ENCODE measurements around the gene MRPS2.
"Not testable (repeated sequence)": the region's sequence is repeated elsewhere in the genome, so short reads cannot be mapped to it uniquely, and the experiment has no call there.

Gene MRPS2

DNA sequence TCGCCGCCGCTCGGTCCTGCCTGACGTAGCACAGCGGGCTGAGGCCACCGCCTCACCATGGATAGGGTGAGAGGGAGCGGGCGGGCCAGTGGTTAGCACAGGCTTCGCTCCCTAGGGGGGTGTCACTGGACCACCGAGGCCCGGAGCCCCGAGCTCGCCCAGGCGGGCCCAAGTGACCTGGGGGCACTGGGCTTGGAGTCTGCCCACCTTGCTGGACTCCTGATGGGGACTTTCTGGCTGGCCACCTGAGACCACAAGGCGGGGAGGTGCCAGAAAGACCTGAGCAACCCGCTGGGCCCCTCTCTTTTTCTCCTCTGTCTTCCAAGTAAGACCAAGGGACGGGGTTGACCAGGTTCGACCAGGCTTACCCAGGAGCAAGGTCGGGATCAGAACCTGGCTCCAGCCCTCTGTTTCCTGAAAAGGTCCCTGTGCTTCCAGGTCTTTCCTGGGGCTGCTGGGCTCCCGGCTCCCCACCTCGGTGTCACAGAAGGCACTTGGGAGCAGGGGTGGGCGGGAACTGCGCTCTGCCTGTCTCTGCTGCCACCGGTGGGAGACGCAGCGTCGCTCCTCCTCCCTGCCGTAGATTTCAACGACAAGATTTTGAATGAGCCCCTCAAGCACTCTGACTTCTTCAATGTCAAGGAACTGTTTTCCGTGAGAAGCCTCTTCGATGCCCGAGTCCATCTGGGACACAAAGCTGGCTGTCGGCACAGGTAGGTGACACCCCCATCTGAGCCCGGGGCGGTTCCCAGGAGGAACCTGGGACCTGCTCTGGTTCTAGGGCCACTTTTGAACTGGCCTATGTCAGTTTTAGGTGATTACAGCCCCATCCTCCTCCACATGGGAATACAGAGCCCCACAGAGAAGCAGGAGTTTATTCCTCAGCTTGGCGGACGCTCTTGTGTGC is 1.0 kb downstream of the MRPS2 start:
- no peak for DNase-seq

DNA sequence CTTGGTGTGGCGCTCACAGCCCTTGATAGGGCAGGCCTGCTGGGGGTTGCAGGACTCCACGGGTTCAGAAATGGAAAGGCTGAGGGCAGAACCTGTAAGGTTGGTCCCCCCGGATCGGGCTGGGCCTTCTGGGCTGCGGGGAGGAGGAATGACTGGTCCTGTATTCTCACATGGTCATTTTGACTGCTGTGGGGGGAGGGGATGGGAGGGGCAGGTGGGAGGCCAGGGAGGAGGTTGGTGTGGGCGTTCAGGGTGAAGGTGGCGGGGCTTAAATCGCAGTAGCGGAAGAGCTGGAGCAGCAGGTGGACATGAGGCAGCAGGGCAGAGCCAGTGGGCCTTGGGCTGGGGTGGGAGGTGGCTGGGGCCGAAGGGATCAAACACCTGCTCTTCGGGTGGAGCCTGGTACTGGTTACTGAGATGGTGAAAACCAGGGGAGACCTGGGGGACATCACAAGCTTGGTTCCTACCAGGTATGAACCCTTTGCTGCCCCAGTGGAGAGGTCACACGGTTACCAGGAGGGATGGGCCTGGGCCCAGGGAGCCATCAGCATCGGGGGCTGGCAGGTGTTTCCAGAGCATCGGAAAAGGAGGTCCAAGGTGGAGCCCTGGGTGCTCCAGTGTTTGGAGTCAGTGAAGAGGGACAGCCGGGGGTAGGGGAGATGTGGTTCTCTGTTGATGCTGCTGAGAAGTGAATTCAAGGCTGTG is 1.8 kb downstream of the MRPS2 start:
- DNase-seq, result no peak

DNA sequence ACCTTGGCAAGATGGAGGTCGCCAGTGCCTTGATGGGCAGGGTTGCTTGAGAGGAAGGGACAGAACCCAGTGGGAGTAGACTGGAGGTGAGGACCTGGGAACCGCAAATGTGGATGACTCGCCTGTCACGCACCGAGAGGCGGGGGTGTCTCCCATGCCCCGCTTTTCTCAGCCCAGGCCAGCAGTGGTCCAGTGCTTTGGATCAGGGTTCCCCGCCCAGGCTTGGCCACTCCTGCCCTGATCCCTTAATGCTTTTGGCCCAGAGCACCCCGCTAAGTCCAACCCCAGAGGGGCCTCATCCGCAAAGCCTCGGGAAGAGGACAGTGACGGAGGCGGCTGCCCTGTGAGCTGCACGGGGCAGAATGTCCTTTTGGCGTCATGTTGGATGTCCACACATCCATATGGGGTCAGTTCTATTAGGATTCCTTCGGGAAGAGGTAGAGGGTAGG is 2.4 kb downstream of the MRPS2 start:
- no peak for DNase-seq

DNA sequence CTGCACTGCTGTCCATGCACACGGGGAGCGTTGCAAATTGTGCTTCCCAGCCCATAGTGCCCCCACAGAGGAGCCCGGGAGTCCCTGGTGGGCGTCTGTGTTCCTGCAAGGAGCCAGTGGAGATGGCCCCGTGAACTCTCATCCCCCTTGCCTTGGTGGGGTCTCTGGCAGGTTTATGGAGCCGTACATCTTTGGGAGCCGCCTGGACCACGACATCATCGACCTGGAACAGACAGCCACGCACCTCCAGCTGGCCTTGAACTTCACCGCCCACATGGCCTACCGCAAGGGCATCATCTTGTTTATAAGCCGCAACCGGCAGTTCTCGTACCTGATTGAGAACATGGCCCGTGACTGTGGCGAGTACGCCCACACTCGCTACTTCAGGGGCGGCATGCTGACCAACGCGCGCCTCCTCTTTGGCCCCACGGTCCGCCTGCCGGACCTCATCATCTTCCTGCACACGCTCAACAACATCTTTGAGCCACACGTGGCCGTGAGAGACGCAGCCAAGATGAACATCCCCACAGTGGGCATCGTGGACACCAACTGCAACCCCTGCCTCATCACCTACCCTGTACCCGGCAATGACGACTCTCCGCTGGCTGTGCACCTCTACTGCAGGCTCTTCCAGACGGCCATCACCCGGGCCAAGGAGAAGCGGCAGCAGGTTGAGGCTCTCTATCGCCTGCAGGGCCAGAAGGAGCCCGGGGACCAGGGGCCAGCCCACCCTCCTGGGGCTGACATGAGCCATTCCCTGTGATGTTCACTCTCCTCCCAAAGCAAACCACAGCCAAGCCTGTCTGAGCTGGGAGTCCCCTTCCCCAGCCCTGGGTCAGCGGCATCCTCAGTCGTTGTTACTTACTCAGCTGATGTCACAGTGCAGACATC is 3.1 kb downstream of the MRPS2 start:
- no peak for DNase-seq

DNA sequence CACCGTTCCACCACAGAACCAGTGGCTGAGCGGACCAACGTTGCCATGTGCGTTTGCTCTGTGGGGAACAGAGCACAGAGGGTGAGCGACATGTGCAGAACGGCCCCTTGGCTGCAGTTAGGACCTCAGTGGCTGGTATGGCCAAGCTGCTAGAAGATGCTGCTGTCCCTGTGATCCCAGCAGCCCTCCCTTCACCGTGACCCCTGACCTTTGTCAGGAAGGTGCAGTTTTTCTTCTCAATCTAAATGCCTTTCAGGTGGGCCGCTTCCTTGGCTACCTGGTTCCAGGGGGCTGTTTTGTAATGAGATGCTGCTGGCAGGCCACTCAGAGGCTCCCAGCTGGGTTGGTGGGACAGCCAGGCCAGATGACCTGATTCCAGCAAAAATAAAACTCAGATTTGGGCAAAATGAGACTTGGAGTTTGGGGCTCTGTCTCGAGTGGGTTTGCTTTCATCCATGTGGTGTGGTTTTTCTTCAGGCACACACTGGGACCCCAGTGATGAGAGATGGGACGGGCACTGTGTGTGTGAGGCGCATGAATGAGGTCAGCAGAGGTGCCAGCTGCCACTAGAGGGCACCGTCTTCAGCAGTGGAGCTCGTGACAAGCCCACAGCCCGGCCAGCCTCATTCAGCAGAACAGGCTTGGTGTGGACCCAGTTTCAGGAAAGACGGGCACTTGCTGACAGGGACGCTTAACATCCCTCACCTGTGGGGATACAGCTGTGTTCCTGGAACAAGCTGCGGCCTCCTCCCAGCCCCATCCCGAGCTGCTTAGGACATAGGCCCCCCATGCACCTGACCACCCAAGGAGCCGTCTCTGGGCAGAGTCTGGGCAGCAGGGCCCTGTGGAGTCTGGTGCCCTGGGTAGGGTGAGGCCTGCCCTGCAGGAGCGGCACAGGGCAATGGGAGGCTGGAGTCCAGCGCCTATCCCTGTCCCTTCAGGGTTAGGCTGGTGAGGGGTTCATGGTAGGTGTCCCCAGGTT is 4.1 kb downstream of the MRPS2 start:
- peak; percentile 66 for DNase-seq

DNA sequence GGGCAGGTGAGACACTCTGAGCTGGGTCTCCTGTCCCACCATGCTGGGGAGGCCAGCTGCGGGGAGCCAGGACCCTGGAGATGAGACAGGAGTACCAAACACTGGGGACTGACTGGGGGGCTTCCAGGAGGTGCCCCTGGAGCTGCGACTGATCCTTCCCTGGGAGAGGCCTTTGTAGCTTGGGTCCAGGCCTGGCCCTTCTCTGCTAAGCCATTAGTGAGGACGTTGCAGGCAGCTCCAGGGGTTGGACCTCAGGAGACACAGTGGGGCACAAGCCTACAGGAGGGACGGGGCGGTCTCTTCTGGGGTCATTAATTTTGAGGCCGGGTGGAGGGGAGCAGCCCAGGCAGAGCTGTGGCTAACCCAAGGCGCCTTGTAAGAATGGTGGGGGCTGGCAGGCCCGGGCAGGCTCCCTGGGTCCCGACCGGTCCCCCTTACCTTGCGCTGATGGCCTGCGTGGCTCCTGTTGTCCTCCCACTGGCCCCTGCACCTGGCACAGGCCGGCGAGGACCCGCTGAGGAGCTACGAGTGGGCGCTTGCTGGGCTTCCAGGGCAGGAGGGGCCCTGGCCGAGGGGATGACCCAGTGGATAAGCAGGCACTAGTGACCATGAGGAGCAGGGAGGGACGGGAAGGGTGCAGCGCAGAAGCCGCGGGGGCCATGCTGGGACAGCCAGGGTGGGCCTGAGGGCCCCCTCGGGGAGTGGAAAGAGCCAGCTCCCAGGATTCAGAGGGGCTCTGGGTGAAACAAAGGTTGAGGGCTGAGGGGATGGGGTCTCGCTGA is 5.1 kb downstream of the MRPS2 start:
- DNase-seq, result no peak

DNA sequence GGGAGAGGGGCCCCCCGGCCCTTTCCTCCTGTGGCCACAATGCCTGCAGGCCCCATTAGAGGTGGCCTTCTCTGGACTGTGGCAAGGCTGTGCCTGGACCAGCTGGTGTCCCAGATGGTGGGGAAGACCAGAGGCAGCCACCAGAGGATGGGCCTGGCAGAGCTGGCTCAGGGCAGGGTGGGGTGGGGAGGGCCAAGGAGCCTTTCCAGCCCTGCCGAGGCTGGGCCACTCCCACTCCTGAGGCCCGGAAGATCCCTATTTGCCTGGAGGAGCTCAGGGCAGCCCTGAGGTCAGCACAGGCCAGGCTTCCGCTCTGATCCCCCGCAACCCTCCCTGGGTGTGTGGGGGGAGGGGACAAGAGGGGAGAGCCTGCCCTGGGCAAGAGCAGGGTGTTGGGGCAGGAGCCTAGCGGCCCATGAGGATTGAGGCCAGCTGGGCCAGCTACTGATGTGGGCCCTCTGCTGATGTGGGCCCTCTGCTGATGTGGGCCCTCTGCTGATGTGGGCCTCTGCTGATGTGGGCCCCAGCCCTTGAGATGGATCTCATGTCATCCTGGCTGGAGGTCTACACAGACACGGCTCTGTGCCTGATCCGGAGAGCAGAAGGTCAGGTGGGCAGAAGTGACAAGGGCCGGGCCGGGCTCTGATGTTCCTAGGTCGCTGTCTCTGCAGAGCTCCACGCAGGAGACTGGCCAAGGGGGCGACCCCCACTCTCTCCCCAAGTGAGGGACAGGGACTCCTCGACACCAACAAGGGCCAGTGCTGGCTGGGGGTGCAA is 6.0 kb downstream of the MRPS2 start:
- no peak for DNase-seq

DNA sequence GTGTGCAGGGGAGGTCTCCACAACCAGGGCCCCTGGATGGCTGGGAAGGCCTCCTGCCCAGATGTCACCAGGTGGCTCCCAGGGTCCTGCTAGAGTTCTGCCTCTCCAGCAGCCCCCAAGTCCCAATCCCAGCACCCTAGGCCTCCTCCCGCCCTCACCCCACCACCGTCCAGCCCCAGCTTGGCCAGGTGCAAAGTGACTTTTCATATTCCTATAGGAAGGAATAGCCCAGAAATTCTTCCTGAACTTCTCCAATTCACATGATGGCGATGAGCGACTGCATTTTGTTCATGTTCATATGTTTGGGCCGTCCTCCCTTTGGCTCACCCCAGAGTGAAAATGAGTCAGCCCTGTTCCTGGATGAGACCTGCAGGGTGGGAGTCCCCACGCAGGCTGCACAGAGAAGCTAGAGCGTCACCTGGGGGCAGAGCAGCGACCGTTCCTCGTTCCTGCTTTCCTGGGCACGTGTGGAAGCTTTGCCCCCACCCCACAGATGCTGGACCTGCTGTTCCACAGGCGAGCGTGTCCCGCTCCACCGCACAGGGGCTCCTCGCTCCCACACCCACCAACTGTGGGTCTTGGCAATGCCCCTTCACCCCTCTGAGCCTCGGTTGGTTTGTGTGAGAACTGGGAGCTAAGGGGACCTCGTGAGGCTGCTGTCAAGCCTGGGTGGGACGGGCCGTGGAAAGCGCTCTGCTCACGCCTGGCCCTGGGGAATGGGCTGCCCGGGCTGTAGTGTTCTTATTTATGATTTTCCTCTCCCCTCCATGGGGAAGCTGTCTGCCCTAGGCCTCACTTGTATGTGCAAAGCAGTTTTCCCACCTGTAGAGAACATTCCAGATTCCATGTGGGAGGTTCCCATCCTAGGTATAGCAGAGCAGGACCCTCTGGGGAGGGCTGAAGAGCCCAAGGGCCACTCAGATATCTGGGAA is 6.9 kb downstream of the MRPS2 start:
- no peak for DNase-seq

DNA sequence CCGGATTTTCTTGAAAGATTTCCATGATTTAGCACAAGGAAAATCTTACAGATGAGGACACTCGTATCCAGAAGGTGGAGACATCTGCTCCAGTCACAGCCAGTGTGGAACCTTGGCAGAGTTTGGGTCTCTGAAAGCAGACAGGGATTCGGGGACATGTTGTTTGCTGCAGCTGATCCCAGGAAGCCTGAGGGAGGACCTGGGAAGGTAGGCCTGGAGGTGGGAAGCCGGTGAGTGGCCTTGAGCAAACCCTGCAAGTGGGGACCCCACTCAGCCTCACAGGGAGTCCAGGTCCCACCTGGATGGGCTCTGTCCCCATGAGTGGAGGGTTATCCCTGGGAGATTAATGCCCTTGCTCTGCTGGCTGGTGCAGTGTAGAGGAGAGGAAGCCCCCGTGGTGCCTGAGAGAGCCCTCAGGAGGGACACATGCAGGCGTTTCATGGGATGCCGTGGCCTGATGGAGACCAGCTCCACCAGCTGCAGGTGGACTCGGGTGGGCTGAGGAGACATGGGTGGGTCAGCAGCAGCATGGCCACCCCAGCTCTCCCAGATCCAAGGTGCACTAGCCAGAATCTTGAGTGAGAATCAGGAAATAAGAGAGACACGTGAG is 7.8 kb downstream of the MRPS2 start:
- DNase-seq, result no peak

DNA sequence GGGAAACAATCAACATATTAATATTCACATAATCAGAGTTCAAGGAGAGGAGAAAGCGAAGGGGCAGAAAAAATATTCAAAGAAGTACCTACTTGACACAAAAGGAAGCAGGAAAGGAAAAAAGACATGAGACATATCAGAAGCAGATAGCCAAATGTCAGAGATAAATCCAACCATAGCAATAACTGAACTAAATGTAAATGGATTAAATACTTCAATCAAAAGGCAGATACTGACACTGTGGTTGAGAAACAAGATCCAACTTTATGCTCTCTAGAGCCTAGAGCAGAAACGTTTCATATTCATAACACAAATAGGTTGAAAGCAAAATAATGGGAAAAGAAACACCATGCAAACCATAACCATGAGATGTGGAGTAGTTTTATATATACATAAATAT is 9.0 kb downstream of the MRPS2 start:
- no peak for DNase-seq

DNA sequence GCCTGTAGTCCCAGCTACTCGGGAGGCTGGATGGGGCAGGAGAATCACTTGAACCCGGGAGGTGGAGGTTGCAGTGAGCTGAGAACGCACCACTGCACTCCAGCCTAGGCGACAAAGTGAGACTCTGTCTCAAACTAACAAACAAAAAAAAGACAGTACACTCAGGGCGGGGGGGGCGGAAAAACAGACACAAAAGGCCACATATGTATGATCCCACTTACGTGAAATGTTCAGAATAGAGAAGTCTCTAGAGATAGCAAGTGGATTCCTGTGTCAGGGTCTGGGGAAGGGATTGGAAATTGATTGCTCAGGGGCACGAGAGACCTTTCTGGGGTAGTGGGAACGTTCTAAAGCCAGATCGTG is 11.7 kb downstream of the MRPS2 start:
- DNase-seq, result no peak

DNA sequence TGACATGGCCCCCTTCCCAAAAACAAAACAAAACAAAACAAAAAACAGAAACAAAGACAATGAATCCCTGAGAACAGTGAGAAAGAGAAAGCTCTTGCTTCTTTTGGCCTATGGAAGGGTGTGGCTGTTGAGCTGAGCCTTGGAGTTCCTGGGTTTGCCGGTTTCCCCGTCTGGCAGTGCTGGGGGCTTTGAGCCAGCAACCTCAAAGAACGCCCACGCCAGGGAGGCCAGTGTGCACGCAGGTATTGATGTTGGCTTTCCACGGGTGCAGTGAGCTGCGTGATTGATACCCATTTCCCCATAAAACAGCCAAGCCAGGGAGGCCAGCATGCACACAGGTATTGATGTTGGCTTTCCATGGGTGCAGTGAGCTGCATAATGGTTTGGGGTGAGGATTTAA is 12.4 kb downstream of the MRPS2 start:
- DNase-seq, result no peak

DNA sequence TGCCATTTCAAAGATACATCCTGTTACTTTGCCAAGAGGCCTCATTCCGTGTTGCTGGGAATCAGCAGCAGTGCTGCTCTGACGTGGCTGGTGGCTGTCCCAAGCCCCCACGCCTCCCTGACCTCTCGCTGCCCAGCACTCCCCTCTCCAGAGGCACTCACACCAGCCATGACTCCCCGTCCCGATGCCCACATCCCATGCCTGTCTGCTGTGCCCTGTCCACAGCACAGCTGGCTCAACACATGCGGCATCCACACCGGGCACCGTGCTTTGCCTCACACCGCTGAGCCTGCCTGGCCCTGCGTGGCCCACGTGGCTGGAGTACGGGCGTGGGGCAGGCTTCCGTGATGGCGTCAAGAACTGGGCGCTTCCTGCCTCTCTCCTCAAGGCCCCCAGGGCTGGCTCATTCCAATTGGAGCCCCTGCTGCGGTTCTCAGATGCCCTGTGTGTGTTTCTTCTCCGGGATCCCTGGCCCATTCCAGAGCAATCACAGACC is 12.9 kb downstream of the MRPS2 start:
- DNase-seq, result no peak

DNA sequence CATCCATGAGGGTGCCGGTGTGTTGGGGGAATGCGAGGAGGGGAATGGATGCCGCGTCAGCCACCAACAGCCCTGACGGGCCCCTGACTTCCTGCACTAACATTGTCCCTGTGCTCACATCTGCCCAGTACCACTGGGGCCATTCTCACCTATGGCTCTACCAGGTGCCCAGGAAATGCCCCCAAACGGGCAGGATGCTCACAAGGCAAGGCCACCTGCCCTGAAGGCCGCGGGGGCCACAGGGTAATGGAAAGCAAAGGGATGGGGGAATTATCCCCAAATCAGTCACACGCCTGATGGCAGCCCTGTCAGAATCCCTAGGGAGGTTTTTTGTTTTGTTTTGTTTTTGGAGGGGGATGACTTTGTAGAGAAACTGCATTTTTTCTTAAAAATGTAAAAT is 13.4 kb downstream of the MRPS2 start:
- not testable (repeated sequence) for DNase-seq

DNA sequence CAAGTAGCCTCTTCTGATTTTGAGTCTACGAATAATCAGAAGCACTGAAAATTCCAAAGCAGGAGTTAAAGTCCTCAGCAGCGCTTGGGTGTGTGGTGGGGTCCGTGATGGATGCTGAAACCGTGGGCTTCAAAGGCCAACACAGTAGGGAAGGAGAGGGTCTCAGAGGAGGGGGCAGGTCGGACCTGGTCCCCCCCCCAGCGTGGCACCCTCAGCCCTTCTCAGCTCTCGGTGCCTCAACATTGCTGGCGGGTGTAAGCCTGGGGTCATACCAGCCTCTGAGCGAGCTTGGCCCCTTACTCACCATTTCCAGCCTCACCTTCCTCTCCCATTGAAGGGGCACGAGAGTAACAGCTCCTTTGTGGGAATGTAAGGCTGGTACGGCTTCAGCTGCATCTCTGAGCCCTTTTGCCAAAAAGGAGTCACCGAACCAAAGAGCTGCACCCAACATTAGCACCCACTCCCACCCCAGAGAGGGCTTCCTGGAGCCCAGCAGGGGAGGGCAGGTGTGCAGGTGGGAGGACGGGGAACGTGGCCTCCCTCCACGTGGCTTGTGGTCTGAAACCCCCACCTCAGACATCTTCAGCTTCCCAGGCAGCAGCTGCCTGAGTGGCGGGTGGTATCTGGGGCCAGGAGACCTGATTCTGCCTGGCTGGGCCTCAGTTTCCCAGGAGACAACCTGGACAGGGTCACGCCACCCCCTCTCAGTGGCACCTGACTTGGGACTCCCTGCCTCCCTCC is 14.0 kb downstream of the MRPS2 start:
- no peak for DNase-seq

DNA sequence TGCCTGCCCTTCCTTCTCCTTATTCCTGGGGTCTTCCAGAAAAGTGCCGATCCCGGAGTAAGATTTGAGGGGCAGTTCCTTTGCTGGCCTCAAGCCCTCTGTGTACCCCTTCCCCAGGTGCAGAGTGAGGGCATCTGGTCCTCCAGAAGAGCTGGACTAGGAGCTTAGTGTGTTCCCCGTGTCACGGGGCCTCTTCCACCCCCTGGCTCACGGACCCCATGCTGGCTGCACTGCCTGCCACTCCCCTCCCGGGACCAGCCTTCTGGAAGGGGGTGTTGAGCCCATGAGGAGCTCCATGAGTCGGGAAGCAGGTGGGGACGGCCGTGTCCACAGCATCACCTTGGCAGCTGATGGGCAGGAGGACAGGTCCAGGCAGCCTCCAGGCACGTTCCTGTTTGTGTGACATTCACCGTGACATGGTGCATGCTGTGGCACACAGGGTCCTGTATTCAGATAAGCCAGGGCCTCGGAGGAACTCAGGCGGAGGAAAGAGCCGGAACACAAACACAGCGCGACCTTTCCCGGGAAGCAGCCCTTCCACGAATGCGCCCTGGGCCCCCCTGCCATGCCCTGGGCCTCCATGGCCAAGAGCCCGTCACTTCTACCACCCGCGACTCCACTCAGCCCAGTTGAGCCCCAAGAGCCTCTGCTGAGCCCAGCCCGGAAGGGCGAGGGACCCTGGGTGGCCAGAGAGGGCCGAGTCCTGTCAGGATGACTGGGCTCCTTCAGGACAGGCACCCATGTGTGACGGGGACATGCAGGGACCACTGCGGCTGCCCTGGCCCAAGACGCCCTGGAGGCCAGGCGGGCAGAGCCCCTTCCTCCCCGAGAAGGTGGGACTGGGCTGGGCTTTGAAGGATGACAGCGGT is 14.8 kb downstream of the MRPS2 start:
- no peak for DNase-seq

Data from NCI-H69 (cell line).